T-helper 2 cell (primary cell): Measurements from ENCODE around the gene SLCO3A1.
"Not testable (repeated sequence)": the region's sequence is repeated elsewhere in the genome, so short reads cannot be mapped to it uniquely, and the experiment has no call there.

Experiments used
- DNase-seq, 5 experiments: peaks; one replicate each; pipeline versions ENCODE4 v3.0.0 to v3.0.0-alpha.2; 2012 to 2022

The SLCO3A1 gene

DNA sequence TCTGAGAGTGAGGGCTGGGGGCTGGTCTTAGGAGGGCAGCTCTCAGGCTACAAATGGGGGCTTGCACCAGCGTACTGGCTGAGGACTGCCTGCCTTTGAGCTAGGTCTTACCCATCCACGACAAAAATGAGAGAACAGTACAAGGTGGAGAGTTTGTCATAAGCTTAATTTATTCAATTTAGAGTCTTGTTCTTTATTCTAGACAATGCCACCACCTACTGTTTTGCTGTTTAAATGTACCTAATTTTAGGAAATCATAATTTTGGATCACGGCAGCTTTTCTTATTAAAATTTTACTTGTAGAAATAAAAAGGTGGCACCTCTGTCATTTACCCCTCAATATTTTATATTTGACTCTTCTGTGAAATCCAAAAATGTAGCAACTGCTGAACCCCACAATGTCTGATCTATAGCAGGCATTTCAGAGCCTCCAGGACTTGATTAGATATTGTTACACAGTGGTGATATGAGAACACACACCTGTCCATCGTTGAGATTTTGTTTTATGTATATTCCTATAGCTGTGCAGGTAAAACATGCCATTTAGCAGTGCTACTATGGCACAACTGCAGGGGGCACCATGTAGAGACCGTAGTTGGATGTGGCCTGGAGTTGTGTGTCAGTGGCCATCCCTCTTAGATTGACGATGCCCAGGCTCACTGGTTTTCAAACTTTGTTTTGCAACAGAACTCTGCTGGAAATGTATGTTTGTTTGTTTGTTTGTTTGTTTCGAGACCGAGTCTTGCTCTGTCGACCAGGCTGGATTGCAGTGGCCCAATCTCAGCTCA lies 88.6 kb downstream of the SLCO3A1 start:
- peak in 1 of 5 experiments; percentile 31 for DNase-seq

DNA sequence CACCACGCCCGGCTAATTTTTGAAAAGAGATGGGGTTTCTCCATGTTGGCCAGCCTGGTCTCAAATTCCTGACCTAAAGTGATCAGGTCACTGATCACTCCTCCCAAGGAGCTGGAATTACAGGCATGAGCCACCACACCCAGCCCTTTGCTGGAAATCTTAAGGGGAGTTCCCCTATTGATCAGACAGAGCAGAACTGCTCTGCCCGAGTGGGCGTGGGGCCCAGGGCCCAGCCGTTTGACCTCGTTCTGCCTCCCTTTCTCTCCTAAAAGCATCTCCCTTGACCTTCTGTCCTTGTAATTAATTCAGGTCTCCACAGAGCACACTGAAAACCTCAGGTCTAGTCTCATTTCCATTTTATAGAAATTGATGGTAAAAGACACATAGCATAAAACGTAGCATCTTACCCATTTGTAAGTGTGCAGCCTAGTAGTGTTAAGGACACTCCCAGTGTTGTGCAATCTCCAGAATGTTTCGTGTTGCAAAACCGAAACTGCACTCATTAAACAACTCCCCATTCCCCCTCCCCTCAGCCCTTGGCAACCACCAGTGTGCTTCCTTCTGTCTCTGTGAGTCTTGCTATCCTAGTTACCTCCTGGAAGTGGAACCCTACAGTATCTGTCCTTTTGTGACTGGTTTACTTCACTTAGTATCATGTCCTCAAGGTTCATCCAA lies 89.3 kb downstream of the SLCO3A1 start:
- peak in 3 of 5 experiments; percentile 8 to 84 (median 46) for DNase-seq

DNA sequence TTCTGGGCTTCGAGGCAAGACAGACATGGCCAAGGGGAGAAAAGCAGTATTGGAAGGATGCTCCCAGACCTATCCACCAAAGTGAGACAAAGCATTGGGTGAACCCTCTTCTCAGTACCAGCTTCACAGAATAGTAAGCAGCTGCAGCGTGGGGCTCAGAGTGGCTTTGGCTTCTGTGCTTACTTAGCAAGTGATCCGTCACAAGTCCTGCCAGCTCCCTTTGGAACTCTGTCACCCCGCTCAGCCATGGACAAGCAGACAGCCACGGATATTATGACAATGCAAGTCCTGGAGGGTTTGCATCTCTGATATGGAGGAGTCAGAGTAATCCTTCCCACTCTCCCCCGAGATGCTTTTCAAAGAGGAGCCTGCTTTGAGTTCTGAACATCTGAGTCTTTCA lies 90.8 kb downstream of the SLCO3A1 start:
- no peak for DNase-seq

- no peak for DNase-seq
Observed at GRCh38 chr15:91945385-91945784, 91.9 kb downstream of the SLCO3A1 start.

DNA sequence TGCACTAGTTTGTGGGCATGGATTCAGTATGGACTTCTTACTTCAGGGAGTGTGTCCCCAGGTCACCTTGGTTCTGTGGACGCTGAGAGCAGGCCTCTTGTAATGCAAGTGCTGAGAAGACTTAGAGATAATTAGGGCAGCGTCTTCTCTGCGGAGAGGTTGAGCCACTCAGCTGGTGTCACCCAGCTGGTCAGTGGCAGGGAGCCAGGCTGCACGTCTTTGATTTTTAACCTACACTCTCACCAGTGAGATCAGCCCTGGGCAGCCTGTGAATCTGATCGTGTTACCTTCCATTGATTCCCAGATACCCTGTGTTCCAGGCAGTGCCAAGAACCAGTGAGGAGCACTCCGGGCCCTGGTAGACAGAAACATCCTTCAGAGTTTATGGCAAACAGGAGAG lies 92.6 kb downstream of the SLCO3A1 start:
- DNase-seq: no peak

- DNase-seq: no peak
Observed at GRCh38 chr15:91946581-91947292, 93.2 kb downstream of the SLCO3A1 start.

GRCh38 chr15:91947293-91947679 lies 93.8 kb downstream of the SLCO3A1 start:
- no peak for DNase-seq

DNA sequence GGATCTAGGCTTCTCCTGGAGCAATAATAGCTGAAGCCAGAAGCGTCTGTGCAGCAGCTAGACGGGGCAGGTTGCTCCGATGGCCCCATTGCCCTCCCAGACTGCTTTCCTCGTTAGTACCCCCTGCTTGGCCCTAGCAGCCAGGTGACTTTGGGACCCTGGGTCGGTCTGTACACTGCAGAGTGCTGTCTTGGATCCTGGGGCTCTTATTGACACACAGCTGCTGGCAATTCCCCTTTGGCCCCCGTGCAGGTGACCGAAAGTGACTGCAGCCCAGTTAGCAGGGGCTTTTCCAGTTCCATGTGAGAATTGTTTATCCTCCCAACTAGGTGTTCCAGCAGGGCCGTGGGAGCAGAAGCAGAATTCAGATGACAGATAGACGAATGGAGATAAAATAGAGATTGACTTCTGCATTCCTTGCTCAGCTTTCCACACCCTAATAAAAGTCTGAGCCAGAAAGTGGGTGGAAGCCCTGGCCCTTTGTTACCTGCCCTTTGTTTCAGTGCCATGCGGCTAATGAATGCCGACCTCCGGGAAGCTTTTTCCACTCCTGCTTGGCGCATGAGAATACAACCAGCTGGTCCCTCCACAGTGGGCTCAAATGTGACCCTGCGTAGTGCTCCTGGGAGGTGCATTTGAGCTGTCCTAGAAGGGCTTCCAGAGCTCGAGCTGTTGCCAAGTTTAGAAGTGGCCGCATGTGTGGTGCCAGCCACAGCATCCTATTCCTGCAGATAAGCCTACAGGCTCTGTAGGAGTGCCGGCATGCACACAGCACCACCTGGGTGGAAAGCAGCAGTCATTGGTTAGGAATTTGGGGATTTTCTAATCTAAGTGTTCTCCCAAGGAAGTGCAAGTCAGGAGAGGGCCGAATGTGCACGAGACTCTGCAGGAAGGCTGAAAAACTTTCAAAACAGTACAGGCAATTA lies 94.4 kb downstream of the SLCO3A1 start:
- DNase-seq: no peak

DNA sequence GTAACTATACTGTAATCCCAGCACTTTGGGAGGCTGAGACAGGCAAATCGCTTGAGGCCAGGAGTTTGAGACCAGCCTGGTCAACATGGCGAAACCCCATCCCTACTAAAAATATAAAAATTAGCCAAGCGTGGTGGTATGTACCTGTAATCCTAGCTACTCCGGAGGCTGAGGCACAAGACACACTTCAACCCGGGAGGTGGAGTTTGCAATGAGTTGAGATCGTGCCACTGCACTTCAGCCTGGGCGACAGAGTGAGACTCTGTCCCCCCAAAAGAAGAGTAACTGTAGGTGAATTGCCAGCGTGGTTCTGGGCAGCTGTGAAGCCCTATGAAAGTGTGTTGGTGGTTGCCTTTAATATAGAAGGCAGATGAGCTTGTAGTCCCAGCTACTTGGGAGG lies 95.9 kb downstream of the SLCO3A1 start:
- no peak for DNase-seq

DNA sequence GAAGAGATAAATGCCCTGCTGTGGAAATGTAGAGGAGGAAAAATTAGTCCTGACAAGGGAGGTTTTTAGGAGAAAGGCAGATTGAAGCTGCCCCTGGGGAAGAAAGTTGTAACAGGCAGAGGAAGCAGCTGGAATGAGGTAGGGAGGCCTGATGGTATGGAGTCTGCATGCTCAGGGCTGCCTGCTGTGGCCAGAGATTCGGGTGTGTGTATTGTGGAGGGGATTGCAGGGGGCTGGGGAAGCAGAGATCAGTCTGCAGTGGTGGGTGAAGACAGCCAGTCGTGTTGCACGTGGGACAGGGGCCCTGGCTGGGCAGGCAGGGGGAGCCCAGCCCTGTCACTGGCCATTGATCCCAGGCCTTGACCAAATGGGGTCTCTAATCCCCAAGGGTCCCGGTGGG lies 96.5 kb downstream of the SLCO3A1 start:
- no peak for DNase-seq

- DNase-seq: no peak
Observed at GRCh38 chr15:91950631-91951329, 97.3 kb downstream of the SLCO3A1 start.

GRCh38 chr15:91952216-91952615 lies 98.7 kb downstream of the SLCO3A1 start:
- DNase-seq: peak in 1 of 5 experiments; percentile 6

- no peak for DNase-seq
Observed at GRCh38 chr15:91953432-91953831, 99.9 kb downstream of the SLCO3A1 start.

- no peak for DNase-seq
Observed at GRCh38 chr15:91954292-91954691, 100.8 kb downstream of the SLCO3A1 start.

GRCh38 chr15:91956026-91956723 lies 102.7 kb downstream of the SLCO3A1 start:
- DNase-seq: no peak

DNA sequence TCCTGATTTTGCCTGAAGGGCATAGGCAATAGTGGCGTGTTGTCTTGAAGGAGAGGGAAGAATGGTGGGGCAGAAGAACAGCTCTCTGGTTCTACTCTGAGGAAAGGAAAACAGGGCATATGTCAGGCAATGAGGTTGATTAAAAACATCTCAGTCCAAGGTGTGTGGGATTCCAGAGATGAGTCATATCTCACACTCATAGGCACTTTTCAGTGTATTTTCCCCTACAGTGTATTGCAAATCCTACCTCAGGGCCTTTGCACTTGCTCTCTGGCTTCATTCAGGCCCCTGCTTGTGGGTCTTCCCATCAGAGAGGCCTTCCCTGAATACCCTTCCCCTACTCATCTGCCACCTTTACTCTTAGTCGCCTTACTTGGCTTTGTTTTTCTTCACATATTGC lies 107.8 kb downstream of the SLCO3A1 start:
- peak in 1 of 5 experiments; percentile 17 for DNase-seq

DNA sequence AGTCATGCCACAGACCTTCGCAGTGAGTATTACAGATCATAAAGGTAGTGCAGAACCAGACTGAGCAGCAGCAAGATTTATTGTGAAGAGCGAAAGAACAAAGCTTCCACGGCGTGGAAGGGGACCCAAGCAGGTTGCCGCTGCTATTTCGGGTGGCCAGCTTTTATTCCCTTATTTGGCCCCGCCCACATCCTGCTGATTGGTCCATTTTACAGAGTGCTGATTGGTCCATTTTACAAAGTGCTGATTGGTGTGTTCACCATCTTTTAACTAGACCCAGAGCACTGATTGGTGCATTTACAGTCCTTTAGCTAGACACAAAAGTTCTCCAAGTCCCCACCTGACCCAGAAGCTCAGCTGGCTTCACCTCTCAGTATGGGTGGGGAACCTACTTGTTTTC lies 110.2 kb downstream of the SLCO3A1 start:
- not testable (repeated sequence) for DNase-seq

DNA sequence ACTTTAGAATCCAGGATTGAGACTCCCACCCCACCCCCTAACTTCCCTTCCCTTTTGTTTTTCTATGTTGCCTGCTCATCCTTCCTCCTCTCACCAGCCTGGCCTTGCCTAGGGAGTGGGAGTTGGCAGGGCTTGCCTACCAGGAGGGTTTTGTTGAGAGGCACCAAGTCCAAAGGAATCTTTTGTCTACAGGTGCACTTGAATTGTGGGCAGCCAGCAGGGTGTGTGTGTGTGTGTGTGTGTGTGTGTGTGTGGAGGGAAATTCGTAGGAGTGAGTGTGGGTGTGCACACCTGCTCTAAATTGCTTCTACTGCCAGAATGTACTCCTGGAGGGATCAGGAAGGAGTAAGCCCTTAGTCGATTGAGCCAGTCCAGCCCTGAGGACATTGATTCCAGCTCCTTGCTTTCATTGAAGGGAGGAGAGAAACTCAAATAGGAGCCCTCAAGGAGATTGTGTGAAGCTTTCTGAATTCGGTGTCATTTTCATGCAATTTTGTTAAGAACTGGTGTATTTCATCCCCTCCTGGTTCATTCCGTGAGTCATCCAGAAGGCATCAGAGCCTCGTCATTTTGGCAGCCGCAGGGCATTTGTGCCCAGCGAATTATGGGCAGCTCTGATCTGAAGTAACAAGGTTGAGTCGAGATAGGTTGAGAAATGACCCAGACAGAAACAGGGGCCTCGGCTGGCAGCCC lies 112.1 kb downstream of the SLCO3A1 start:
- no peak for DNase-seq

DNA sequence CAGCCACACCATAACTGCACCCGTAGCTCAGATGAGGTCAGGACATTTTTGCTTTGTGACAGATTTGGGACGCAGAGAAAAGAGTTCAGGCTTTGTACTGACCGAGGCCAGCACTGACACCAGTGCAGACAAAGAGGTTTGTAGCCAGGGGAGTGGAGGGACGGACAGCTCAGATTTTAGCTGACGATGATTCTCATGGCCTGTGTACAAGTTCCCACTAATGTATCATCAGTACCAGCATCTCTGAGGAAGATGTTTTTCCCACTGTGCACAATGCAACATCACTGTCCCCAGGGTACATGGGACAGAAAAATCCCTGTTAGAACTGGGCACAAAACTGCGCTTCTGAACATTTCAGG lies 112.7 kb downstream of the SLCO3A1 start:
- DNase-seq: no peak

GRCh38 chr15:91967935-91968606 lies 114.6 kb downstream of the SLCO3A1 start:
- no peak for DNase-seq
